ENCODE measurements around the gene SH3PXD2A. TPM values are rescaled to one million over a fixed set of nuclear protein-coding genes. Genes with fewer than 3 reads are reported as not detected.

The SH3PXD2A gene
- total and polyA plus RNA-seq, 8 donors: 3.9 to 16.4 (median 8.0) TPM

- no peak for TF ChIP-seq CTCF (IDR thresholded peaks at IDR 0.05)
- Histone ChIP-seq H3K4me1 (peaks cover 33 to 48% (median 39%) of the 10 kb centered on the region in 3 donors), H3K4me3 (no peak overlapping the region), H3K27ac (peak overlapping the region; percentile 22 to 67 (median 42)), H3K27me3 (no peaks in the 10 kb centered on the region), H3K36me3 (no peaks in the 10 kb centered on the region), H3K9me3 (no peaks in the 10 kb centered on the region)
- no peak for FAIRE-seq
- DNase-seq: no peak
- WGBS, 2 donors: 40 to 41% methylated on average over 3 of the region's 3 CpGs
- no peak for ATAC-seq
- intact Hi-C loops (cut with DNase I): no loop called here
These were observed 306.1 kb downstream of the SH3PXD2A start for GRCh38 chr10:103549349-103549685.

GRCh38 chr10:103548581-103549348, 306.6 kb downstream of the SH3PXD2A start:
- Histone ChIP-seq H3K4me1 (peaks cover 33 to 50% (median 39%) of the 10 kb centered on the region in 3 donors), H3K36me3 (no peaks in the 10 kb centered on the region), H3K27ac (peak overlapping the region; percentile 22 to 67 (median 42)), H3K27me3 (no peaks in the 10 kb centered on the region), H3K4me3 (no peak overlapping the region), H3K9me3 (no peaks in the 10 kb centered on the region)
- DNase-seq (peak; percentile 73 to 91 (median 86)), ATAC-seq (peak; percentile 59 to 78 (median 67)), FAIRE-seq (no peak)
- no peak for TF ChIP-seq CTCF (IDR thresholded peaks at IDR 0.05)
- 35% methylated on average over 12 of the region's 12 CpGs for WGBS, 2 donors
- intact Hi-C loops (cut with DNase I): no loop called here

DNA sequence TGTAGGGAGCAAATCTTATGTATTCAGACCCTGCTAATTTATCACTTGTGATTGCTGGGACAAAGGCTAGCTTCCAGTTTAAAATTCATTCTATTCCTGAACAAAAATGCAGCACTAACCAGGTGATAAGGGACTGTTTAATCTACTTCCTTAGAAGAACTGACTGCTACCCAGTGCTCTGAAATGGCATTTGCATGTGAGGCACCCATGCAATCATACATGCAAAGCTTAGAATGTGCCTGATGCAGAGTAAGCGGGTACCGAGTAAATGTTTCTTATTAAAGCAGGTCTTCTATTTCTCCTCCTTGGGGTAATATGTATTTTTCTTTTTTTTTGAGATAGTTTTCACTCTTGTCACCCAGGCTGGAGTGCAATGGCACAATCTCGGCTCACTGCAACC, 307.4 kb downstream of the SH3PXD2A start:
- Histone ChIP-seq H3K4me3 (no peak overlapping the region), H3K4me1 (peaks cover 38 to 50% (median 44%) of the 10 kb centered on the region in 3 donors), H3K9me3 (no peaks in the 10 kb centered on the region), H3K36me3 (no peaks in the 10 kb centered on the region), H3K27ac (no peak overlapping the region), H3K27me3 (no peaks in the 10 kb centered on the region)
- intact Hi-C loops (cut with DNase I): no loop called here
- WGBS, 2 donors: 92 to 95% methylated on average over 3 of the region's 3 CpGs
- FAIRE-seq: no peak
- ATAC-seq: no peak
- TF ChIP-seq CTCF (IDR thresholded peaks at IDR 0.05): no peak
- no peak for DNase-seq

DNA sequence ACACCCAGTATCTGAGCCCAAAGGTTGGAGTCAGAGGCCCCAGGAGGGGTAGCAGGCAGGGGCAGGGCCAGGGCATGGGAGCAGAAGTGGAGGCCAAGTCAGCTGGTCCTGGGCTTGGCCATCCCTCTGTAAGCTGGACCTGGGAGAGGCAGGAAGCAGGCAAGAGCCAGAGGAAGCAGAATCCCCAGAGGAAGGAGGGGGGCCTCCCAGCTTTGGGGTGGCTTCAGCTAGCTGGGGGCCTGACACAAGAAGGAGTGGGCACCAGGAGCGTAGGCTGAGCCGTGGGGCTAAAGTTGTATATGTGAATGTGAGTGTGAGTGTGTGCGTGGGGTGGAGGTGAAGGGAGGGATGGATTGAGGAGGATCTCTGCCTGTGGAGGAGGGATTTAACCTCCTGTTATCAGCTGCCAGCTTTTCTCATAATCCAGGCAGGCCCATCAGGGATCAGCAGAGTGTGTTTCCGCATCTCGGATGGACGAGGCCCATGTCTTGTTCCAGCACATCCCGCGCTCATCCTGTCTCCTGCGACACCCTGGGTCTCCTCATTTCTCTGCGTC, 307.9 kb downstream of the SH3PXD2A start:
- no peaks in the 10 kb centered on the region for H3K27me3 ChIP-seq
- intact Hi-C loops (cut with DNase I): no loop called here
- WGBS, 2 donors: 79 to 80% methylated on average over 10 of the region's 10 CpGs
- H3K4me1 ChIP-seq: peaks cover 42 to 50% (median 48%) of the 10 kb centered on the region in 3 donors
- peak overlapping the region in 2 of 4 donors; percentile 7 to 28 for H3K27ac ChIP-seq
- ATAC-seq: no peak
- no peak for TF ChIP-seq CTCF (IDR thresholded peaks at IDR 0.05)
- no peaks in the 10 kb centered on the region for H3K36me3 ChIP-seq
- H3K4me3 ChIP-seq: no peak overlapping the region
- peak in 1 of 6 donors; percentile 52 for DNase-seq
- H3K9me3 ChIP-seq: no peaks in the 10 kb centered on the region
- no peak for FAIRE-seq

DNA sequence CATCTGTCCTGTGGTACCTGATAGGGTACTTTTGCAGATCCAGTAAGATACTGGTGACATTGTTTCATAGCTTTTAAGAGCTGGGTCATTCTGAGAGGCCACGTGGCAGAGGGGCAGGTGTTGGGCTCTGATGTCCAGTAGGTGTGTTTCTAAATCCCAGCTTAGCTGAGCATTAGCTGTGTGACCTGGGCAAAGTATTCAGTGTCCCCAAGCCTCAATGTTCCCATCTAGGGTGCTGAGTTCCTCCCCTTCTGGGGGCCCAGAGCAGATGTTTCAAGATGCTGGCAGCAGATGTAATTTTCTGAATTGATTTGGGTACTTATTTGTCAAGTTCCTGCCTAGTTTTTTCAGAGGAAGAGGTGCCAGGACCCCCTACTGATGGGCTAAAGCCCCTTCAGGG, 309.0 kb downstream of the SH3PXD2A start:
- Histone ChIP-seq H3K36me3 (no peaks in the 10 kb centered on the region), H3K27me3 (no peaks in the 10 kb centered on the region), H3K9me3 (no peaks in the 10 kb centered on the region), H3K27ac (no peak overlapping the region), H3K4me1 (peaks cover 42 to 50% (median 48%) of the 10 kb centered on the region in 3 donors), H3K4me3 (no peak overlapping the region)
- whole genome bisulfite sequencing, 2 donors: 39 to 62% methylated on average over 1 of the region's 1 CpG
- no peak for ATAC-seq
- peak in 1 of 6 donors; percentile 8 for DNase-seq
- TF ChIP-seq CTCF (IDR thresholded peaks at IDR 0.05): no peak
- intact Hi-C loops (cut with DNase I): no loop called here
- no peak for FAIRE-seq

All from pancreas (tissue), 10 donors.